Ammon's horn (tissue), 1 donor: ENCODE results near the gene RITA1.

Source experiments
- DNase-seq: peaks from one replicate; pipeline ENCODE4 v3.0.0-alpha.2; 2016; ENCODE audit warnings: low spot score

Gene RITA1

GRCh38 chr12:113179023-113179422 is 6.5 kb upstream of the RITA1 start:
- no peak for DNase-seq

GRCh38 chr12:113180333-113180732 is 5.2 kb upstream of the RITA1 start:
- no peak for DNase-seq

DNA sequence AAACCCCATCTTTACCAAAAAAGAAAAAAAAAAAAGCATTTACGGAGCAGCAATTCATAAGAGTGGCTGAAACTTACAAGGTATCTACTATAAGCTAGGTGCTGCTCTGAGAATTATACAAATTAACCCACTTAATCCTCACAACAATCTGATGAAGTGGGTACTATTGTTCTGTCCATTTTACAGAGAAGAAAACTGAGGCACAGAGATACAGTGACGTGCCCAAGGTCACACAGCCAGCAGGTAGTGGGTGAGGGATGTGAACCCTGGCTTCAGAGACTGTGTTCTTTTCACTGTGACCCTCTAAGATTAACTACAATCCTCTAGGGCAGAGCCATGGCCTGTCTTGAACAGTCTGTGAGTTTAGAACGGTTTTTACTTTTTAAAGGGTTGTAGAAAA is 3.5 kb upstream of the RITA1 start:
- DNase-seq: no peak

GRCh38 chr12:113183030-113183589 is 2.4 kb upstream of the RITA1 start:
- DNase-seq: no peak

GRCh38 chr12:113184098-113184899 is 1.2 kb upstream of the RITA1 start:
- no peak for DNase-seq

GRCh38 chr12:113184900-113185179 is 681 bp upstream of the RITA1 start:
- peak; percentile 91 for DNase-seq

DNA sequence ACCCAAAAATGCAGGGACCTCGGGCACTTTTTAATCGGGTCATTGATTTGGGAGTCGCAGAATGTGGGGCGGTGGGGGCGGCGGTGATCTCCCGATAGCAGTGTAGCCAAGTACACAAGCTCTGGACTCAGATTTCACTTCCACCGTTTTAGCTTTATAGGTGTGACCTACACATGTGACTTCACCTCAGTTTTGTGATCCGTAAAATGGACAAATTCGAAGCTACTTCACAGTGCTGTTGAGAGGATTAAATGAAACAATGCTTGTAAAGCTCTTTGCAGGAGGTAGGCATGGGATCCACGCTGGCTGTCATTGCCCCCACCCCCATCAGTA is 478 bp downstream of the RITA1 start:
- no peak for DNase-seq

DNA sequence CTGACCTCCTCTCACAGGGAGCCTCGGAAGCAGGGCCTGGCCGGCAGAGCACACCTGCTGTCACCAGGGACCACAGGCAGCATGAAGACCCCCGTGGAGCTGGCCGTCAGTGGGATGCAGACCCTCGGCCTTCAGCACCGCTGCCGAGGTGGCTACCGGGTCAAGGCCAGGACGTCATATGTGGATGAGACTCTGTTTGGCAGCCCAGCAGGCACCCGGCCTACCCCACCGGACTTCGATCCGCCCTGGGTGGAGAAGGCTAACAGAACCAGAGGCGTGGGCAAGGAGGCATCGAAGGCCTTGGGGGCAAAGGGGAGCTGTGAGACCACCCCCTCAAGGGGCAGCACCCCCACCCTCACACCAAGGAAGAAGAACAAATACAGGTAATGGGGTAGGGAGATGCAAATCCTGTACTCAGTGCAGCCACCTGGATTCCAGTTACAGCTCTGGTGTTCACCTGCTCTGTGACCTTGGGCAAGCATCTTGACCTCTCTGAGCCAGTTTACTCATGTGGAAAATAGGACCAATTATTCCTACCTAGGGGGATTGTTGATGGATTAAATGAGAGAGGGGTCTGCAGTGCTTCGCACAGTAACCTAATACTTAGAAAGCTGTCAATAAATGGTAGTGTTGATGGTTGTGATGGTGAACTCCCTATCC is 1.3 kb downstream of the RITA1 start:
- DNase-seq: no peak

DNA sequence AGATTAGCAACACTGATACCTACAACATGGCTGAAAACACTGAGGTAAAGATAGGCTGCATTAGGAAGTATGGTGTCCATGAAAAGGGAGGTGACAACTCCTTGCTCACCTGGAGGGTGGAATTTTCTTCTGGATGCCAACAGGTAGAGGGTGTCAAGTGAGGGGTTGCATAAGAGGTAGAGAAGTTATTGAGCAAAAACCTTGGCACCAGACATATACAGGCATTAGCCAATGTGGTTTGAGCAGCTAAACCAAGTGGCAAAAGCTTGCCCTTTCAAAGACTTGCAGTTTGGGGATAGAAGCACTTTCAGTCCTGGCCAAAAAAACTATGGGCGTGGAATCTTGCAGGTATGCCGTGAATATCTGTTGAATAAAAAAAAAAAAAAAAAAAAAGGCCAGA is 3.8 kb downstream of the RITA1 start:
- DNase-seq: no peak

DNA sequence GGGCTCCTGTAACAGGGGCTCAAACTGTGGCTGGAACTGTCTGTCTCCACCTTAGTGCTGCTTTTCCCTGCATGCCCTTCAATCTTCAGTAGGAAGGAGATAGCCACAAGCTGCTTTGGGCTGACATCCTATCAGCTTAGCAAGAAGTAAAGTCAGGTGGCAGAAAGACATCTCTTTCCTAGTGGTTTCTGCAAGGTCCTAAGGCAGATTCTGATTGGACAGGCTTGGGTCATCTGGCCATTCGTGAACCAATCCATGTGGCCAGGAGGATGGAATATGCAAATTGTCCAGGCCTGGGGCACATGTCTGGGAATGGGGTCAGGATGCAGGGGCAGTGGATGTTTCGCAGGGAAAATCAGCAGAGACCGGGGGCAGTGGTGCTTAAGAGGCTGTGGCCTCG is 5.2 kb downstream of the RITA1 start:
- no peak for DNase-seq

- DNase-seq: no peak
These were observed 5.7 kb downstream of the RITA1 start for GRCh38 chr12:113191227-113191626.

DNA sequence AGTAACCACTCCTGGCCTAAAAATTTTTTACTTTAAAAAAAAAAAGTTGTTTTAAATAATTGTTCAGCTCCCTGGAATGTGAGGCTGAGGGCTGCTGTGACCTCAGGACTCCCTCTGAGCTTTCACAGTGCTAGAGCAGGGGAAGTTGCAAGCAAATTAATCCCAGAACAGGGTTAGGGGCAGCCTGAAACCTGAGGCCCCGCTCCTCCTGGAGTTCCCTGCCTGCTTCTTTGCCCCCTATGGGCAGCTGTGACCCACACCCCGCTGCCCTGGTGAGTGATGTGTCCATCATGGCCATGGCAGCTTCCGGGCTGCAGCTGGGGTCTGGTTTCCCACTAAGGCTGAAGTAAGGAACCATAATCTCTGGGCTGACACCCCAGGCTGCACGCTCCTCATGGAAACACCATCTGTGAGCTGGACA is 9.5 kb downstream of the RITA1 start:
- DNase-seq: no peak

GRCh38 chr12:113195598-113195997 is 10.1 kb downstream of the RITA1 start:
- no peak for DNase-seq

DNA sequence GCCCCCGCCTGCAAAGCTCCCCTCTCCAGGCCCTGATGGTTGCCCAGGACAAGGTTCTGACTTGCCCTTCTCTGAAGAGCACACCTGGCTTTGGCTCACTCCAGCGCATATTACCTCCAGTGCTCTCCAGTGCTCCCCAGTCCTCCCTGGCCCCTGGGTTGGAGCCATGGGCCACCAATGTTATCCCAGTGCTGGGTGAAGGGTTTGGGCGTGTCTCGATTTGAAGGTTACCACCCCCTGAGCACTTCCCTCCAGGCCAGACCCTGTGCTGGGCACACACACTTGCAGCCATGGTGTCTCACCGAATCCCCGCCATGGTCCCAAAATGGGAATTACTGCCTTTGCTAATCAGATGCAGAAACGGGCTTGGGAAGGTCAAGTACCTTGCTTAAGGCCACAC is 11.1 kb downstream of the RITA1 start:
- no peak for DNase-seq

DNA sequence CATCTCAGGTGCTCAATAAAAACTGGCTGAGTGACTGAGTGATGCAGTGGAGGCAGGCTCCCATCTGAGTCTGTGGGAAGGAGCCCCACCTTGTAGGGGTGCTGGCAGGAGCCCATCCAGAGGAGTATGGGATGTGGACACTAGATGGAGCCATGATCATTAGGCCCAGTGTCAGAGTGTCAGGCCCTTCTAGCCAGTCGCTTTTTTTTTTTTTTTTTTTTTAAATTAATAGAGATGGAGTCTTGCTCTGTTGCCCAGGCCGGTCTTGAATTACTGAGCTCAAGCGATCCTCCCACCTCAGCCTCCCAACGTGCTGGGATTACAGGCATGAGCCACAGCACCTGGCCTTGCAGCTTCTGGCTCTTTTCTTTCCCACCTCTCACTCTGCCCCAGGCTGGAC is 11.5 kb downstream of the RITA1 start:
- peak; percentile 90 for DNase-seq

- DNase-seq: no peak
These were observed 12.1 kb downstream of the RITA1 start for GRCh38 chr12:113197518-113198077.

- no peak for DNase-seq
These were observed 12.8 kb downstream of the RITA1 start for GRCh38 chr12:113198296-113198695.

- DNase-seq: no peak
These were observed 14.7 kb downstream of the RITA1 start for GRCh38 chr12:113200021-113200797.

DNA sequence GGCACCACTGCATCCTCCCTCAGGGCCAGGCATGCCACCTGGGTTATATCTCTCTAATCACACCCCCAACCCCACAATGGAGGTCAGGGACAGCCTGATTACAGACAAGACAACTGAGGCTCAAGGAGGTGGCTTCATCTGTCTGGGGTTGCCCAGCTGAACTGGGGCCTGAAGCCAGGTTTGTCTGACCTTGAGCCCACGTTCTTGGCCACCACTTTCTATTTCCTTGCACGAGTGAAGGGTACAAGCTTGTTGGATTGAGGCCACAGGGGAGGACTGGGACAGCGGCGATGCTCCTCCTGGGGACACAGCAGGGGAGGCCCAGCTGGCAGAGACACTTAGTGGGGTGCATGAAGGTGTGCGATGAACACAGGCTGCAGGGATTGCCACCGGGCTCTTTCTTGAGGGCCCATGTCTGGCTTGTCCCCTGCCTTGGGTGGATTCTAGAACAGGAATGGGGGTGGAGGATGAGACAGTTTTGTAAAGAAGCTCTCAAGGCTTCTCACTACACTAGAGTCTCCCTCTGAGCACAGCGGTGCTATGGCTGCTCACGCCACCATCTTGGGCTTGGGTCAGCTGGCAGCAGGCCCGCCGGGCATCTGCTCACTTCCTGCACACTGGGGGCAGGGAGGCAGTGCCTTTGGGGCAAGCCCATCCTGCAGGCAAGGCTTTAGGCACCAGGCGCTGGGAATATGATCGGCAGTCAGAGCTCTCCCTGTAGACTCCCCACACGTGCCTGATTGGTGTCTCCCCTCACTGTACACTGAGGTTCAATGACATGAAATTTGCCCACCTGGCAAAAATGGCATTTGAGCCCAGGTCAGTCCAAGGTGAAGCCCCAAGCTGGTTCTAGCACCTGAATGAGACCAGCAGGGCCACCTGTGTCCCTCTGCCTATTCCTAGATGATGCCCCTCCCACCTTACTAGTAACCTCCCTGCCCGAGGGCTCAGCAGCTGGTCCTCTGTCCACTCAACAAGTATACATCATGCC is 16.0 kb downstream of the RITA1 start:
- no peak for DNase-seq

DNA sequence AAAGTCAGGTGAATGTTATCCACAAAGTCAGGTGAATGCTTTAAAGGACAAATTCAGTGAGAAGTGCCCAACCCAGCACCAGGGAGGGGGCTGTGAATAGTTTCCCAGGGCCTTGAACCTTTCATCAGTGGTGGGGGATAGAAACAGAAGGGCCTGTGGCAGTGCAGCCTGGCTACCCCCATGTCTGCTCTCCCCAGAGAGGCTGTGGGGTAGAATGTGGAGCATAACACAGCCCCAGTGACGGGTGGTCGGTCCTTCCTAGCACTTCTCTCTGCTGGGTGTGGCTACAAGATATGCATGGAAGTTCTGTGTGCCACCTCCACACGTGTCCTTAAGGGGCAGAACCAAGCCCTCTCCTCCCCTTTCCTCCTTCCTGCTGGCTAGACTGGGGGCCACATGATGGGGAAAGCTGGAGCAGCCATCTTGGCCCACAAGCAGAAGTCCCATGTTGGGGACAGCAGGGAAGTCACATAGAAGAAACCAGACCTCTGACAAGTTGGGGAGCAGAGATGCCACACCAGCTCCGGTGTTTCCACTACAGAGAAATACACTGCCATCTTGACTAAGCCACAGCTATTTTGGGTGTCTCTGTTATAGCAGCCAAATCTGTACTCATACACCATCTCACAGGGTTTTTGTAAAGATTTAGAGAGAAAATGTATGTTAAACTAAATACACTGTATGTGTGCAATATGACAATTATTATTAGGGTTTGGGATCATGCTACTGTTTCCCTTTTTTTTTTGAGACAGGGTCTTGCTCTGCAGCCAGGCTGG is 17.0 kb downstream of the RITA1 start:
- no peak for DNase-seq
